Lower leg skin (tissue), 3 donors: ENCODE data around the gene ADAM10.

Experiments used
- POLR2A ChIP-seq, 2 donors: fragments of 450-650 bp; IDR thresholded peaks; one replicate each; pipeline ENCODE4 v1.6.1; 2016 to 2017; ENCODE audit warnings: antibody characterized with exemption in 2 of 2, mild to moderate bottlenecking in 1 of 2, moderate library complexity in 1 of 2
- TF ChIP-seq, protein P1 (sequence below), 3 donors: fragments of 450-650 bp; IDR thresholded peaks; one replicate each; pipeline ENCODE4 v1.5.1; 2016; ENCODE audit warnings: antibody characterized with exemption in 3 of 3, mild to moderate bottlenecking in 3 of 3, moderate library complexity in 2 of 3

DNA sequence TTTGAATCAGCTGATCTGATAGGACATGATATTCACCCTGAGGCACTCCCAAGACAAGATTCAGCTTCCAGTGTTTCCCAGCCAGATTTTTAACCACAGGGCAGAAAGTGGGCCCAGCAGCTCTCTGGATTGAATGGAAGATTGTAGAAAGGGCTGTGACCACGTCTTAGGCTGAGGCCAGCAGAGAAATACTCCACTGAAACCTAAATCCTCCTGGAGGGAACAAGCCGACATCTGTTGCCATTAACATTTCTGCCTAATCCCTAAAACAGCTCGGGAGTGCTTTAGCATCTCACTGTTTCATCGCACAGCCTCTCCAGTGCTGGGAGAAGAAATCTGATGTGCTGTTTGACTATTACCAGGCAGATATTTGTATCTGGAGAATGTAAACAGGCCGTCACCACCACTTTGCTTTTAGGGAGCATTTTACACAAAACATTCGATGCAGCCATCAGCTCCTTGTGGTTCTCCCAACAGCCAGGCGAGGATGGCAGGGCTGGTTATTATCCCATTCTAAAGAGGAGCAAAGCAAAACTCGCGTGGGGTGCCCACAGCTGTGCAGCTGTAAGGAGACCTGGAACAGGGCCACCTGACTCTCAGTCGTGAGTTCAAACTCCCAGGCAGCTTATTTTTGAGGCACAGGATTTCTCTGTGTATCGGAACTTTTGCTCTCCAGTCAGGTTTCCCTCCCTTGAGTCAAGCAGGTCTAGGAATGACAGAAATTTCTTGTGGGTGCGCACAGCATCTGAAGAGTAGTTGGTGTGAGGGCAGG is 200.3 kb downstream of the ADAM10 start:
- TF ChIP-seq, protein P1, sequence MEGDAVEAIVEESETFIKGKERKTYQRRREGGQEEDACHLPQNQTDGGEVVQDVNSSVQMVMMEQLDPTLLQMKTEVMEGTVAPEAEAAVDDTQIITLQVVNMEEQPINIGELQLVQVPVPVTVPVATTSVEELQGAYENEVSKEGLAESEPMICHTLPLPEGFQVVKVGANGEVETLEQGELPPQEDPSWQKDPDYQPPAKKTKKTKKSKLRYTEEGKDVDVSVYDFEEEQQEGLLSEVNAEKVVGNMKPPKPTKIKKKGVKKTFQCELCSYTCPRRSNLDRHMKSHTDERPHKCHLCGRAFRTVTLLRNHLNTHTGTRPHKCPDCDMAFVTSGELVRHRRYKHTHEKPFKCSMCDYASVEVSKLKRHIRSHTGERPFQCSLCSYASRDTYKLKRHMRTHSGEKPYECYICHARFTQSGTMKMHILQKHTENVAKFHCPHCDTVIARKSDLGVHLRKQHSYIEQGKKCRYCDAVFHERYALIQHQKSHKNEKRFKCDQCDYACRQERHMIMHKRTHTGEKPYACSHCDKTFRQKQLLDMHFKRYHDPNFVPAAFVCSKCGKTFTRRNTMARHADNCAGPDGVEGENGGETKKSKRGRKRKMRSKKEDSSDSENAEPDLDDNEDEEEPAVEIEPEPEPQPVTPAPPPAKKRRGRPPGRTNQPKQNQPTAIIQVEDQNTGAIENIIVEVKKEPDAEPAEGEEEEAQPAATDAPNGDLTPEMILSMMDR (IDR thresholded peaks at IDR 0.05) = no peak
- TF ChIP-seq POLR2A (IDR thresholded peaks at IDR 0.05) = no peak
